Activated CD4-positive, alpha-beta memory T cell treated with anti-CD3 and anti-CD28 coated beads for 36 hours (primary cell): ENCODE data around the gene BTBD9. TPM values are rescaled to one million over a fixed set of nuclear protein-coding genes. Genes with fewer than 3 reads are reported as not detected.
A peak's percentile ranks its signal among the peaks of the same experiment; 100 is the strongest.

Source experiments
- CTCF ChIA-PET: fragments of 350-600 bp; sonication (Branson Sonifier 250); formaldehyde crosslinking; loops from one replicate; lab custom pipeline; 2021; ENCODE audit warnings: antibody characterized with exemption, inconsistent platforms; lab: Charles Lee
- POLR2A ChIA-PET: fragments of 350-600 bp; sonication (Branson Sonifier 250); formaldehyde crosslinking; loops from one replicate; lab custom pipeline; 2021; ENCODE audit warnings: antibody characterized with exemption; lab: Charles Lee
- DNase-seq: peaks from one replicate; pipeline ENCODE4 v3.0.0-alpha.2; 2020
- H3K27ac Mint-ChIP-seq: one replicate; pipeline ENCODE4 v1.8.0; 2021; ENCODE audit warnings: mixed read lengths
- H3K27me3 Mint-ChIP-seq: one replicate; pipeline ENCODE4 v1.8.0; 2021; ENCODE audit warnings: mixed read lengths
- H3K36me3 Mint-ChIP-seq: one replicate; pipeline ENCODE4 v1.8.0; 2021; ENCODE audit warnings: mixed read lengths
- H3K4me1 Mint-ChIP-seq: one replicate; pipeline ENCODE4 v1.8.0; 2021; ENCODE audit warnings: low read depth, mixed read lengths
- H3K4me3 Mint-ChIP-seq: one replicate; pipeline ENCODE4 v1.8.0; 2021; ENCODE audit warnings: mild to moderate bottlenecking, mixed read lengths
- H3K9me3 Mint-ChIP-seq: one replicate; pipeline ENCODE4 v1.8.0; 2021; ENCODE audit warnings: mixed read lengths
- intact Hi-C: fragments of 100-400 bp; cut with micrococcal nuclease; formaldehyde crosslinking; loops from one replicate; pipeline ENCODE4 v1.15.1; 2023
- total RNA-seq, 2 experiments: library from RNA; stranded (reverse); gene quantifications; one replicate each; pipeline ENCODE4 v1.2.3, GENCODE V29; 2021

BTBD9 gene
- total RNA-seq, 2 experiments from 2014 or later, result 14.4 to 14.6 TPM

GRCh38 chr6:38185752-38186151 lies 454.0 kb downstream of the BTBD9 start:
- POLR2A ChIA-PET, result no interaction called here
- H3K4me3 Mint-ChIP-seq, result no peak overlapping the region
- H3K27me3 Mint-ChIP-seq, result no peaks in the 10 kb centered on the region
- no peaks in the 10 kb centered on the region for H3K36me3 Mint-ChIP-seq
- no peak for DNase-seq
- CTCF ChIA-PET, result no interaction called here
- no peaks in the 10 kb centered on the region for H3K4me1 Mint-ChIP-seq
- H3K27ac Mint-ChIP-seq, result no peak overlapping the region
- H3K9me3 Mint-ChIP-seq, result no peaks in the 10 kb centered on the region
- intact Hi-C loops, result no loop called here

- CTCF ChIA-PET, result no interaction called here
- intact Hi-C loops, result no loop called here
- POLR2A ChIA-PET, result no interaction called here
- no peaks in the 10 kb centered on the region for H3K9me3 Mint-ChIP-seq
- H3K36me3 Mint-ChIP-seq, result no peaks in the 10 kb centered on the region
- no peak overlapping the region for H3K27ac Mint-ChIP-seq
- no peak for DNase-seq
- no peak overlapping the region for H3K4me3 Mint-ChIP-seq
- no peaks in the 10 kb centered on the region for H3K27me3 Mint-ChIP-seq
- H3K4me1 Mint-ChIP-seq, result no peaks in the 10 kb centered on the region
Measured at GRCh38 chr6:38185244-38185643, 454.5 kb downstream of the BTBD9 start.

- no peaks in the 10 kb centered on the region for H3K36me3 Mint-ChIP-seq
- no peak overlapping the region for H3K27ac Mint-ChIP-seq
- no peak overlapping the region for H3K4me3 Mint-ChIP-seq
- ChIA-PET CTCF (no interaction called here), POLR2A (no interaction called here)
- no peaks in the 10 kb centered on the region for H3K9me3 Mint-ChIP-seq
- no peaks in the 10 kb centered on the region for H3K4me1 Mint-ChIP-seq
- intact Hi-C loops, result no loop called here
- no peaks in the 10 kb centered on the region for H3K27me3 Mint-ChIP-seq
- no peak for DNase-seq
Measured at GRCh38 chr6:38184585-38185080, 455.1 kb downstream of the BTBD9 start.

DNA sequence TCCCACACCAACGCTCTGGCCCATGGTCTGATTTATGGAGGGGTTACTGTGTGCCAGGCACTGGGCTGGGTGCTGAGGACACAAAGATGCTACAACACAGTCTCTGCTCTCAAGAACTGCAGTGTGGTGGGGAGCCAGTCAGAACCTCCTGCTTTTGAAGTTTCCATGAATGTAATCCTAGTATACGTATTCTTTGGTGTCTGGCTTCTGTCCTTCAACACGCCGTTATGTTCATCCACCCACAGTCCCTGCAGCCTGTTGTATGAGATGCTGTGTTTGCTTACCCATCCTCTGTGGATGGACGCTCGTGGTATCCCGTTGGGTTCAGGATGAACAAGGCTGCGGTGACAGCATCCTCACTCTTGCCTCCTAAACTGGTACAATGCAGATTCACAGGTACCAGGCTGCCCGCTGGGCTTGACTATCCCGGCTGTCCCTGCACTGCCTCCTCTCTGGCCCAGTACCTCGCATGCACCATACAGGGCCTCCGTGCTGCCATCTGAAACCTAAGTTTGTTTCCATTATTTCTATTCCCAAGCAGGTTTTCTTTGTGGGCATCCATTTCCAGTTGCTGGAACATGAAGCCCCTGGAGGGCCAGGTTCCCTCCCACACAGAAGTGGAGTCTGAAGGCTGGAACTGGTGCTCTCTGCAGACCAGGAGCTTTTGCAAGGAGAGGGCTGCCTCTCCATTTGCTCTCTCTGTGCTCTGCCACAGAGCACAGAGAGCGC lies 455.7 kb downstream of the BTBD9 start:
- no peak for DNase-seq
- H3K4me3 Mint-ChIP-seq, result no peak overlapping the region
- no peaks in the 10 kb centered on the region for H3K36me3 Mint-ChIP-seq
- H3K27ac Mint-ChIP-seq, result no peak overlapping the region
- no peaks in the 10 kb centered on the region for H3K9me3 Mint-ChIP-seq
- ChIA-PET CTCF (no interaction called here), POLR2A (no interaction called here)
- intact Hi-C loops, result no loop called here
- no peaks in the 10 kb centered on the region for H3K4me1 Mint-ChIP-seq
- no peaks in the 10 kb centered on the region for H3K27me3 Mint-ChIP-seq

DNA sequence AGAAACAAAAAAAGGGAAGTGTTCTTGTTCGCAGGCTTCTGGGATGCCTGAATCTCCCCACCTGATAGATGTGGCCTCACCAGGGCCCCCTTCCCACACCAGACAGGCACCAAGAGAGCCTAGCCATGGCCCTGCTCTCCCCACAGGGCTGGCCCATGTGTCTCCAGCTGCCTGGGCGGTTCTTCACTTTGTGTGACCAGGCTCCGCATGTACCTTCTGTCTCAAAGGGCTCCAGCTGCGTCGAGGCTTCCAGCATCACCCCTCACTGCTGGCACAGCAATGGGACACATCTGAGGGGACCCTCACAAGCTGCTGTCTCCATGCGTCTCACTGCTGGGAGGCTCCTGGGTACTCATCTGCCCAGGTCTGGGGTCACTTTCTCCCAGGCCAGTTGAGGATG lies 457.3 kb downstream of the BTBD9 start:
- DNase-seq, result no peak
- no peaks in the 10 kb centered on the region for H3K27me3 Mint-ChIP-seq
- CTCF ChIA-PET, result interaction anchor here (1.1 kb wide), 1 partner anchor 402 kb away, joined by 3 read pairs; no protein-coding TSS in a partner anchor
- POLR2A ChIA-PET, result no interaction called here
- H3K9me3 Mint-ChIP-seq, result no peaks in the 10 kb centered on the region
- H3K4me1 Mint-ChIP-seq, result no peaks in the 10 kb centered on the region
- no peak overlapping the region for H3K27ac Mint-ChIP-seq
- intact Hi-C loops, result no loop called here
- no peak overlapping the region for H3K4me3 Mint-ChIP-seq
- no peaks in the 10 kb centered on the region for H3K36me3 Mint-ChIP-seq

DNA sequence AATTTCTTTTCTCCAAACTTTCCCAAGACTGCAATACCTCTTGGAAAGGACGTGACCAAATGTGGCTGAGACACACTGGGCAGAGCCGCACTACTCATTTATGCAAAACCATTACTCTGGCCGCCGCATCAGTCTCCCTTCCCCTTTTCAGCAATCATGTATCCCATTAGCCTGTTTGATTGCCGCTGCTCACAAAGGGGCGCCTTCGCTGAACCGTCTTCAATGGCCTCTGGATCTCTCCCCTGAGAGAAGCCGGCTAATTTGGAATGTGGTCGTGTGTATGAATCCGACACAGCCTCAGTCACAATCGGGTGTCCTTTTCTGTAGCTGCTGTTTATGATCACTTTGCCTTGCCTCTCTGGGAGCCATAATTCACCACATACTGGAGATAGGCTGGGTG lies 459.1 kb downstream of the BTBD9 start:
- intact Hi-C loops, result no loop called here
- Mint-ChIP-seq H3K4me1 (no peaks in the 10 kb centered on the region), H3K27me3 (no peaks in the 10 kb centered on the region), H3K4me3 (no peak overlapping the region), H3K36me3 (no peaks in the 10 kb centered on the region), H3K9me3 (no peaks in the 10 kb centered on the region), H3K27ac (no peak overlapping the region)
- ChIA-PET POLR2A (no interaction called here), CTCF (interaction anchor here (2.0 kb wide), 1 partner anchor 313 kb away, joined by 6 read pairs; no protein-coding TSS in a partner anchor)
- no peak for DNase-seq

DNA sequence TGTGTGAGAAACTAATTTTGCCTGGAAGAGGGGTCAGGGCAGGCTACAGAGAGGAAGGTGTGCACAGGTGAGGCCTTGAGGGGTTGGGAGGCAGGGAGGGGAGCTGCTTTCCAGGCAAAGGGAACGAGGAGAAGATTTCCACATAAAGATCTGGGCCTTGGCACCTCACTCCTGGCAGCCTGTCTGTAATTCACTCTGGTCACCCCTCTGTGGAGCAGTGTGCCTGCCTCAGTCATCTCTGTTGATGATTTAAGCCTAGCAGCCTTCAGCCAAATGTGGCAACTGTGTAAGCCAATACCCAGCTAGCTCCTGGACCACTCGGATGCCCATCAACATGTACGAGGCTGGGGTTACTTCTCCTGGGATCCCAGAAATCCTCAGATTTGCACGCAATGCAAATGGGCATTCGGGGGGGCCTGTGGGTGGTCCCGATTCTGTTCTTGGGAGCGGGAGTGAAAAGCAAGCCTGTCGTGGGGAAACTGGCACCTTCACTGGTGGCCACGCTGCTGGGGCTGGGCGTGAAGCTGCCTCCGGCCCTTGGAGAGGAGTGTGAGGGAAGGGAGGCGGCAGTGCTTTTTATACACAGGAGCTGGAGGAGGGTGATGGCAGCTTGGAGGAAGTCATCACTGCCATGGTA lies 459.8 kb downstream of the BTBD9 start:
- Mint-ChIP-seq H3K9me3 (no peaks in the 10 kb centered on the region), H3K27ac (no peak overlapping the region), H3K4me3 (no peak overlapping the region), H3K4me1 (no peaks in the 10 kb centered on the region), H3K36me3 (no peaks in the 10 kb centered on the region), H3K27me3 (no peaks in the 10 kb centered on the region)
- ChIA-PET POLR2A (no interaction called here), CTCF (interaction anchor here (2.0 kb wide), 1 partner anchor 314 kb away, joined by 6 read pairs; no protein-coding TSS in a partner anchor)
- intact Hi-C loops, result no loop called here
- no peak for DNase-seq

DNA sequence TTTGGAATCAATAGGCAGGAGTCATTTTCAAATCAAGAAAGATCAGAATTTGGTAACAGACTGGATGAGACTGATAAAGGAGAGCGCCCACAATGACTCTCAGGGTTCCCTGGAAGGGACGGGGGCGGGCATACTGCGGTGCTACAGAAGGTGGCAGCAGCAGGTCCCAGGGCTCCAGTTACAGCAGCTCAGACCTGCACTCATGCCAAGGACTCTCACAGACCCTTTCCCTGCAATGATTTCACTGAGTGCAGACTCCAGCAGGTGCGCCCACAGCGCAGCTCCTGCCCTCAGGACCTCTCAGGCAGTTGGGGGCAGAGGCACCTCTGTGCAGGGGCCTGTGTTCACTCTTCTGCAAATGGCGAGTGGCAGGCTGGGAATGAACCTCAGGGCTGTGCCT lies 460.4 kb downstream of the BTBD9 start:
- no peaks in the 10 kb centered on the region for H3K9me3 Mint-ChIP-seq
- ChIA-PET POLR2A (no interaction called here), CTCF (interaction anchor here (2.0 kb wide), 1 partner anchor 315 kb away, joined by 6 read pairs; no protein-coding TSS in a partner anchor)
- no peak overlapping the region for H3K4me3 Mint-ChIP-seq
- no peak overlapping the region for H3K27ac Mint-ChIP-seq
- no peaks in the 10 kb centered on the region for H3K27me3 Mint-ChIP-seq
- DNase-seq, result peak; percentile 21
- intact Hi-C loops, result no loop called here
- H3K4me1 Mint-ChIP-seq, result no peaks in the 10 kb centered on the region
- H3K36me3 Mint-ChIP-seq, result no peaks in the 10 kb centered on the region

- no peak overlapping the region for H3K27ac Mint-ChIP-seq
- no peaks in the 10 kb centered on the region for H3K9me3 Mint-ChIP-seq
- no peak for DNase-seq
- intact Hi-C loops, result no loop called here
- no peaks in the 10 kb centered on the region for H3K27me3 Mint-ChIP-seq
- ChIA-PET CTCF (no interaction called here), POLR2A (no interaction called here)
- H3K4me1 Mint-ChIP-seq, result peaks cover 2% of the 10 kb centered on the region
- no peak overlapping the region for H3K4me3 Mint-ChIP-seq
- no peaks in the 10 kb centered on the region for H3K36me3 Mint-ChIP-seq
Measured at GRCh38 chr6:38178584-38178886, 461.2 kb downstream of the BTBD9 start.

- intact Hi-C loops, result no loop called here
- ChIA-PET POLR2A (no interaction called here), CTCF (no interaction called here)
- Mint-ChIP-seq H3K4me1 (peaks cover 6% of the 10 kb centered on the region), H3K9me3 (no peaks in the 10 kb centered on the region), H3K27me3 (no peaks in the 10 kb centered on the region), H3K27ac (no peak overlapping the region), H3K36me3 (no peaks in the 10 kb centered on the region), H3K4me3 (no peak overlapping the region)
- no peak for DNase-seq
Measured at GRCh38 chr6:38177882-38178583, 461.7 kb downstream of the BTBD9 start.

- Mint-ChIP-seq H3K4me1 (peaks cover 6% of the 10 kb centered on the region), H3K27ac (no peak overlapping the region), H3K36me3 (no peaks in the 10 kb centered on the region), H3K4me3 (no peak overlapping the region), H3K27me3 (no peaks in the 10 kb centered on the region), H3K9me3 (no peaks in the 10 kb centered on the region)
- DNase-seq, result no peak
- ChIA-PET CTCF (interaction anchor here (0.8 to 1.1 kb wide), 2 partner anchors 23 to 311 kb away, joined by 3 read pairs; no protein-coding TSS in a partner anchor), POLR2A (no interaction called here)
- intact Hi-C loops, result no loop called here
Measured at GRCh38 chr6:38176797-38177751, 462.7 kb downstream of the BTBD9 start.
